DOHH2 (cell line): ENCODE measurements around the gene HDAC4.

Experiments used
- EZH2phosphoT487 ChIP-seq: fragments of 200-600 bp; sonication (generic); IDR thresholded peaks from 2 replicates; pipeline ENCODE4 v1.6.1; 2017; ENCODE audit warnings: borderline replicate concordance, mild to moderate bottlenecking, antibody characterized with exemption, low read length, moderate library complexity, mixed read lengths
- TF ChIP-seq, protein P1 (sequence below): fragments of 200-600 bp; sonication (generic); IDR thresholded peaks from one replicate; pipeline ENCODE4 v1.5.1; 2014; ENCODE audit warnings: antibody characterized with exemption, mild to moderate bottlenecking, low read depth, low read length; ENCODE audit not compliant: poor library complexity, severe bottlenecking

DNA sequence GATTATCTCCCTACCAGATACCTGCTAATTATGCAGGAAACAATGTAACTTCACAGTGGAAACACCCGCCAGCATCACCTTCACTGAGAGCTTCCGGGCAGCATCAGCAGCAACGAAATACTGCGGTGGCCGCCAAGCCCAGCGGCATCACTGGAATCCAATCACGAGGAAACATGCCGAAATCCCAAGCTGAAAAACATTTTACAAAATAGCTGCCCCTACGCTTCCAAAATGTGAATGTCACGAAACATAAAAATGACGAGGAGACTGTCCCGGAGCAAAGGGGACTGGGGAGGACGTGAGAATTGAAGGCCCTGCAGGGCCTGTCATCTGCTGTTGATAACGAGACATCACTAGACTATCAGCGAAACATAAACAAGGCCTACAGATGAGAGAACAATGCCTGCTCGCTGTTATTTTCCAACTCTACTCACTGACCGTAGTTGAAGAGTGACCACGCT, 82.6 kb downstream of the HDAC4 start:
- TF ChIP-seq, protein P1, sequence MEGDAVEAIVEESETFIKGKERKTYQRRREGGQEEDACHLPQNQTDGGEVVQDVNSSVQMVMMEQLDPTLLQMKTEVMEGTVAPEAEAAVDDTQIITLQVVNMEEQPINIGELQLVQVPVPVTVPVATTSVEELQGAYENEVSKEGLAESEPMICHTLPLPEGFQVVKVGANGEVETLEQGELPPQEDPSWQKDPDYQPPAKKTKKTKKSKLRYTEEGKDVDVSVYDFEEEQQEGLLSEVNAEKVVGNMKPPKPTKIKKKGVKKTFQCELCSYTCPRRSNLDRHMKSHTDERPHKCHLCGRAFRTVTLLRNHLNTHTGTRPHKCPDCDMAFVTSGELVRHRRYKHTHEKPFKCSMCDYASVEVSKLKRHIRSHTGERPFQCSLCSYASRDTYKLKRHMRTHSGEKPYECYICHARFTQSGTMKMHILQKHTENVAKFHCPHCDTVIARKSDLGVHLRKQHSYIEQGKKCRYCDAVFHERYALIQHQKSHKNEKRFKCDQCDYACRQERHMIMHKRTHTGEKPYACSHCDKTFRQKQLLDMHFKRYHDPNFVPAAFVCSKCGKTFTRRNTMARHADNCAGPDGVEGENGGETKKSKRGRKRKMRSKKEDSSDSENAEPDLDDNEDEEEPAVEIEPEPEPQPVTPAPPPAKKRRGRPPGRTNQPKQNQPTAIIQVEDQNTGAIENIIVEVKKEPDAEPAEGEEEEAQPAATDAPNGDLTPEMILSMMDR, result no peak
- no peak for TF ChIP-seq EZH2phosphoT487
